B cell (primary cell): ENCODE measurements around the gene NINL. TPM values are rescaled to one million over a fixed set of nuclear protein-coding genes. Genes with fewer than 3 reads are reported as not detected.

Experiments
- ATAC-seq: fragments of 200-7000 bp; cut with Tn5 transposase; one replicate; pipeline ENCODE4 v1.10.0; 2021; ENCODE audit warnings: low read depth, mild to moderate bottlenecking, moderate number of reproducible peaks, moderate library complexity
- CTCF ChIA-PET: fragments of 350-600 bp; sonication (Branson Sonifier 250); formaldehyde crosslinking; loops from one replicate; lab custom pipeline; 2021; ENCODE audit warnings: antibody characterized with exemption, inconsistent platforms; lab: Charles Lee
- POLR2A ChIA-PET: fragments of 350-600 bp; sonication (Branson Sonifier 250); formaldehyde crosslinking; loops from one replicate; lab custom pipeline; 2021; ENCODE audit warnings: antibody characterized with exemption; lab: Charles Lee
- DNase-seq: peaks from one replicate; pipeline ENCODE4 v3.0.0; 2013
- H2AFZ ChIP-seq: 2 replicates; pipeline ENCODE4 v1.6.1; 2012; ENCODE audit warnings: mild to moderate bottlenecking, low read depth, low read length; ENCODE audit not compliant: insufficient read depth, poor library complexity, severe bottlenecking
- H3K27ac ChIP-seq, 2 donors: 1 replicate in 1 of 2; 2 replicates in 1 of 2; pipeline ENCODE4 v1.5.1; 2012 to 2013; ENCODE audit warnings: low read length in 2 of 2, mild to moderate bottlenecking in 2 of 2, moderate library complexity in 1 of 2
- H3K27me3 ChIP-seq, 4 experiments: fragments of 200-600 bp in 1 of 4; sonication (generic) in 1 of 4; replicated peaks in 1 of 4; 1 replicate in 2 of 4; 2 replicates in 2 of 4; pipeline versions ENCODE4 v1.6.1 to v1.7.0; 2013 to 2016; ENCODE audit warnings: low read length in 3 of 4, mild to moderate bottlenecking in 2 of 4, mixed read lengths in 1 of 4, moderate library complexity in 1 of 4; ENCODE audit not compliant: insufficient read depth in 4 of 4, control insufficient read depth in 3 of 4; ENCODE audit errors: control extremely low read depth in 1 of 4
- H3K36me3 ChIP-seq, 2 experiments: replicated peaks in 1 of 2; 1 replicate in 1 of 2; 2 replicates in 1 of 2; pipeline versions ENCODE4 v1.6.1 to v1.7.1; 2013; ENCODE audit warnings: low read length in 1 of 2; ENCODE audit not compliant: insufficient read depth in 2 of 2, control insufficient read depth in 1 of 2; ENCODE audit errors: control extremely low read depth in 1 of 2, extremely low read depth in 1 of 2
- H3K4me1 ChIP-seq, 2 donors: fragments of 200-600 bp in 1 of 2; sonication (generic) in 1 of 2; 1 replicate in 1 of 2; 2 replicates in 1 of 2; pipeline versions ENCODE4 v1.5.1 to v1.6.1; 2013 to 2017; ENCODE audit warnings: low read length in 2 of 2; ENCODE audit not compliant: control insufficient read depth in 2 of 2, insufficient read depth in 2 of 2
- H3K4me2 ChIP-seq: replicated peaks from 2 replicates; pipeline ENCODE3; 2012; ENCODE audit warnings: mild to moderate bottlenecking, low read depth, low read length; ENCODE audit not compliant: poor library complexity, severe bottlenecking
- H3K4me3 ChIP-seq, 5 experiments: fragments of 200-600 bp in 1 of 5; sonication (generic) in 1 of 5; 1 replicate in 3 of 5; 2 replicates in 2 of 5; pipeline versions ENCODE4 v1.5.1 to v1.7.0; 2011 to 2016; ENCODE audit warnings: low read length in 4 of 5, mild to moderate bottlenecking in 4 of 5, low read depth in 2 of 5, control low read depth in 1 of 5, moderate library complexity in 1 of 5; ENCODE audit not compliant: insufficient read depth in 1 of 5; ENCODE audit errors: control extremely low read depth in 1 of 5, extremely low read depth in 1 of 5
- H3K79me2 ChIP-seq: fragments of 200-600 bp; sonication (generic); one replicate; pipeline ENCODE4 v1.6.0; 2016; ENCODE audit warnings: low read length; ENCODE audit not compliant: control insufficient read depth, insufficient read depth
- H3K9ac ChIP-seq: fragments of 200-600 bp; sonication (generic); 2 replicates; pipeline ENCODE4 v1.6.1; 2017; ENCODE audit warnings: mild to moderate bottlenecking, low read length, moderate library complexity
- H3K9me3 ChIP-seq, 3 donors: one replicate each; pipeline versions ENCODE4 v1.6.1 to v1.7.1; 2013; ENCODE audit warnings: low read length in 2 of 3; ENCODE audit not compliant: control insufficient read depth in 2 of 3, insufficient read depth in 1 of 3; ENCODE audit errors: control extremely low read depth in 1 of 3
- H4K20me1 ChIP-seq: 2 replicates; pipeline ENCODE4 v1.6.0; 2012; ENCODE audit warnings: mild to moderate bottlenecking, low read length; ENCODE audit not compliant: insufficient read depth, control insufficient read depth, poor library complexity, severe bottlenecking
- H3K27ac Mint-ChIP-seq: one replicate; pipeline ENCODE4 v1.8.0; 2021; ENCODE audit warnings: mixed read lengths
- H3K27me3 Mint-ChIP-seq: one replicate; pipeline ENCODE4 v1.8.0; 2021; ENCODE audit warnings: mixed read lengths
- H3K4me1 Mint-ChIP-seq: one replicate; pipeline ENCODE4 v1.8.0; 2021; ENCODE audit warnings: mixed read lengths
- H3K4me3 Mint-ChIP-seq: one replicate; pipeline ENCODE4 v1.8.0; 2021; ENCODE audit warnings: mixed read lengths
- H3K9me3 Mint-ChIP-seq: one replicate; pipeline ENCODE4 v1.8.0; 2022; ENCODE audit warnings: mixed read lengths; ENCODE audit not compliant: insufficient read depth
- CTCF ChIP-seq: fragments of 200-600 bp; IDR thresholded peaks from one replicate; pipeline ENCODE4 v1.8.0; 2022; ENCODE audit warnings: antibody characterized with exemption, mild to moderate bottlenecking
- EZH2 ChIP-seq: IDR thresholded peaks from 2 replicates; pipeline ENCODE4 v1.6.1; 2012; ENCODE audit warnings: borderline replicate concordance, low read depth, mild to moderate bottlenecking, moderate library complexity, low read length; ENCODE audit not compliant: insufficient read depth, poor library complexity, severe bottlenecking
- WGBS: methylation state at CpG from one replicate; pipeline ENCODE4 v1.1.5; 2013; ENCODE audit warnings: missing lambda C conversion rate; ENCODE audit not compliant: insufficient coverage; 5-methylcytosine and 5-hydroxymethylcytosine counted together
- intact Hi-C: fragments of 100-400 bp; cut with micrococcal nuclease; formaldehyde crosslinking; loops from one replicate; pipeline ENCODE4 v1.10.0; 2022
- polyA plus RNA-seq: library from polyadenylated mRNA; depleted of rRNA; stranded (reverse); fragments of >200 nt; gene quantifications from 2 replicates; pipeline ENCODE4 v1.2.3, GENCODE V29; 2012
- total RNA-seq, 2 donors: library from RNA; stranded (reverse); fragments of 120-200 nt in 1 of 2; gene quantifications; 1 replicate in 1 of 2; 2 replicates in 1 of 2; pipeline versions ENCODE4 v1.2.3 to v1.2.4, GENCODE V29; 2013 to 2022

The NINL gene
- total and polyA plus RNA-seq, 2 donors (not counting 1 experiment from before 2014, with no cell fraction given) = 1.8 to 5.5 TPM

GRCh38 chr20:25600632-25601031 lies 15.3 kb upstream of the NINL start:
- intact Hi-C loops = no loop called here
- Histone ChIP-seq H3K9me3 (no peaks in the 10 kb centered on the region), H3K36me3 (no peaks in the 10 kb centered on the region), H2AFZ (no peak overlapping the region), H3K4me1 (no peaks in the 10 kb centered on the region), H3K27me3 (no peaks in the 10 kb centered on the region), H3K27ac (no peak overlapping the region), H3K4me2 (no peak overlapping the region), H4K20me1 (no peaks in the 10 kb centered on the region), H3K79me2 (no peaks in the 10 kb centered on the region), H3K4me3 (no peak overlapping the region), H3K9ac (no peak overlapping the region)
- POLR2A ChIA-PET = no interaction called here
- Mint-ChIP-seq H3K4me3 (no peak overlapping the region), H3K9me3 (no peaks in the 10 kb centered on the region), H3K4me1 (no peaks in the 10 kb centered on the region), H3K27ac (no peak overlapping the region), H3K27me3 (peaks cover 6% of the 10 kb centered on the region)
- 83% methylated on average over 10 of the region's 10 CpGs for WGBS
- ATAC-seq (no peak), DNase-seq (no peak)
- TF ChIP-seq EZH2 (no peak), CTCF (no peak)
- CTCF ChIA-PET = no interaction called here

GRCh38 chr20:25592135-25592852 lies 7.0 kb upstream of the NINL start:
- 81% methylated on average over 6 of the region's 9 CpGs for WGBS

More at GRCh38 chr20:25592135-25592852, 7.0 kb upstream of the NINL start:
- ChIA-PET CTCF (no interaction called here), POLR2A (interaction anchor here (0.6 kb wide), 1 partner anchor 111 kb away, joined by 3 read pairs; no protein-coding TSS in a partner anchor)
- Histone ChIP-seq H3K36me3 (no peaks in the 10 kb centered on the region), H3K27ac (no peak overlapping the region), H3K4me3 (no peak overlapping the region), H3K27me3 (no peaks in the 10 kb centered on the region), H4K20me1 (no peaks in the 10 kb centered on the region), H3K79me2 (no peaks in the 10 kb centered on the region), H3K9me3 (no peaks in the 10 kb centered on the region), H3K9ac (no peak overlapping the region), H3K4me1 (no peaks in the 10 kb centered on the region), H3K4me2 (no peak overlapping the region), H2AFZ (no peak overlapping the region)
- Mint-ChIP-seq H3K4me3 (no peak overlapping the region), H3K9me3 (no peaks in the 10 kb centered on the region), H3K4me1 (no peaks in the 10 kb centered on the region), H3K27ac (no peak overlapping the region), H3K27me3 (peaks cover 17% of the 10 kb centered on the region)
- no peak for TF ChIP-seq EZH2
- TF ChIP-seq CTCF = no peak
- ATAC-seq (no peak), DNase-seq (no peak)
- intact Hi-C loops = no loop called here
